ACHN (cell line): ENCODE data around the gene DLST.

Experiments used
- DNase-seq: peaks from one replicate; pipeline ENCODE4 v3.0.0-alpha.2; 2015
- in situ Hi-C: cut with HindIII; loops from 2 replicates; pipeline ENCODE4 v1.10.0; 2017; ENCODE audit warnings: low sequenced_read_pairs, low pct_ligation_motif_present, low pct_unique_long_range_greater_than_20kb

The DLST gene

DNA sequence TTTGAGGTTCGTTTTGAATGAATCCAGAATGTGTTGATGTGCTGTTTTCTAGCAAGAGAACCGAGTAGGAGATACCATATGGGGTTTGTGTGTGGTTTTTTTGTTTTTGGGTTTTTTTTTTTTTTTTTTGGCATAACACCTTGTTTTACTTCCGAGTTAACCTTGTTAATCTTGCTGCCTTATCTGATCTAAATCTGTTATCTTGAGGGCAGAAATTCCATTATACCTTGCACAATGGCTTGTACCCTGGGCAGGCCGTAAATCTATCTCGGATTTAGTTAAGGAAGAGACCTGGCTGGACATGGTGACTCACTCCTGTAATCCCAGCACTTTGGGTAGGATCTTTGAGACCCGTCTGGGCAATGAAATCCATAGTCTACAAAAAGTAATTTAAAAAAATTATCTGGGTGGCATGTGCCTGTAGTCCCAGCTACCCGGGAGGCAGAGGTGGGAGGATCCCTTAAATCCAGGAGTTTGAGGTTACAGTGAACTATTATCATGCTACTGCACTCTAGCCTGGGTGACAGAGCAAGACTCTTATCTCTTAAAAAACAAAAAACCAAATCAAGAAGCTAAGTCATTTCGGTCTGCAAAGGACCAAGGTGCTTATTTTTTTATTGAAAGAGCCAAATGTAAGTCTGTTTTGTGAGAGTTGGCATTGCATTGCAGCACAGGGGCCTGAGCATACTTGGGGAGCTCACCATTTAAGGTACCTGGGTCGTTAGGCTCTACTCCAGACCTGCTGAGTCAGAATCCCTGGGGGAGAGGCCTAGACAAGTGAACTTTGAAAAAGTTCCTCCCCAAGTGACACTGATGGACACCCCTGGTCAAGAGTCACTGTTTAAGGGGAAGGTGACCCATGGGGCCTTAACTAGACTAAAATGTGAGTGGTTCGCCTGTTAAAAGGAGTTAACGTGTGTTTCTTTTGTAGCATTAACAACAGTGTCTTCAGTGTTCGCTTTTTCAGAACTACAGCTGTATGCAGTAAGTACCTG lies 6.7 kb downstream of the DLST start:
- in situ Hi-C loops = no loop called here
- DNase-seq = no peak

- in situ Hi-C loops = no loop called here
- no peak for DNase-seq
Observed at GRCh38 chr14:74890262-74890661, 8.5 kb downstream of the DLST start.

- DNase-seq = no peak
- in situ Hi-C loops = no loop called here
Observed at GRCh38 chr14:74891870-74892269, 10.2 kb downstream of the DLST start.

GRCh38 chr14:74892745-74893144 lies 11.0 kb downstream of the DLST start:
- in situ Hi-C loops = no loop called here
- DNase-seq = no peak

DNA sequence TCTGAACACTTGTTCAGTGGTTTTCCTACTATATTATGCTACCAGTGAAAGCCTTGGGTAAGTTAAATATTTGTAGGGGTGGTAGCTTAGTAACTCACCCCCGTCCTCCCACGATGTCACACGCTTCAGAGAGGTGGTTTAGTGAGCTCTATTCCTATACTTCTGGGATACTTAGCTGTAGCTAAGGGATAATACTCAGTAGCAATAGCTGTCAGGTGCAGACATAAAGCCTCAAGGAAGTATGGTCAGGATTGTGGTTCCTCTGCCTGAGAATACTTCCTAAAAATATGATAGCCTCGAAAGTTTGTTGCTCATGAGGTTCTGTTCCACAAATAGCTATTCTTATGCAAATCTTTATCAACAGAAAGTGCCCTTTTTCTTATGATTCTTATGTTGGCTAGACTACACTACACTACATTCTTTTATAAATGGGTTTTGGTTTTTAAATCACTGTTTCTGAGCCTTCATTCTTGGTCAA lies 11.9 kb downstream of the DLST start:
- in situ Hi-C loops = no loop called here
- DNase-seq = no peak

DNA sequence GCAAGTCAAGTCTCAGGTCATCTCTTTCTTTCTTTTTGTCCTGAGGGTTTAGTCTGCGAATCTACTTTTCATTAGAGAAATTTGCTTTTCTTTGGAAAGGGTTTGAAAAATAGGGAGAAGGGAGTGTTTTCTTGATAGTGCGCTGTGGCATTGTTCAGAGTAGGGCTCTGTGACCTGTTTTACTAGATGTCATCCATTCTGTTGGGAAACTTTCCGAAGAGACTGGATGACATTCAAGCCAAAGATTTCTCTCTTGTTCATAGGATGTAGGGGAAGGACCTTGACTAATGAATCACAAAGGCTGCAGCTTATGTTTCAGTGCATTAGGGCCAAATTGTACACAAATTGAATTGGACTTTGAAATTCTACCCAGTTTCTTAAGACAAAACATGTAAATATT lies 14.7 kb downstream of the DLST start:
- DNase-seq = no peak
- in situ Hi-C loops = no loop called here

- in situ Hi-C loops = no loop called here
Observed at GRCh38 chr14:74897642-74898041, 15.9 kb downstream of the DLST start.

GRCh38 chr14:74898083-74898482 lies 16.4 kb downstream of the DLST start:
- DNase-seq = no peak
- in situ Hi-C loops = no loop called here

More at GRCh38 chr14:74897642-74898041, 15.9 kb downstream of the DLST start:
- no peak for DNase-seq

DNA sequence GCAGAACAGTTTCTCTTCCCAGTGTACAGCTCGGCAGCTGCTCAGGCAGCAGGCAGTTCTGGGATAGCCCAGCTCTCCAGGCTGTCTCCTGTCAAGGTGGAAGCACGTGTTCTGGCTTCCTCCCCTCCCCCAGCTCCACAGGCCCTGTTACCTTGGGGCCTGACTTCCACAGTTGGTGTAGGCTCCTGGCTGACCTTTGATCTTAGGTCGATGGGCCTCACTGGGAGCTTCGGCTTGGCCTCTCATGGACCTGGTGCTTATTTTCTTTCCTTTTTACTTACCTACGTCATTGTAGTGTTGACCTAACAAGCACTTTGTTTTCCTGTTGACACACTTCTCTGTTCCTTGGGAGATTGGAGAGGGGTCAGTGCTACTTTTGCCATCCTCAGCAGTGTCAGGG lies 17.0 kb downstream of the DLST start:
- in situ Hi-C loops = no loop called here

GRCh38 chr14:74902941-74903705 lies 21.4 kb downstream of the DLST start:
- no peak for DNase-seq
- in situ Hi-C loops = no loop called here

More for the DNA sequence above, 17.0 kb downstream of the DLST start:
- no peak for DNase-seq

DNA sequence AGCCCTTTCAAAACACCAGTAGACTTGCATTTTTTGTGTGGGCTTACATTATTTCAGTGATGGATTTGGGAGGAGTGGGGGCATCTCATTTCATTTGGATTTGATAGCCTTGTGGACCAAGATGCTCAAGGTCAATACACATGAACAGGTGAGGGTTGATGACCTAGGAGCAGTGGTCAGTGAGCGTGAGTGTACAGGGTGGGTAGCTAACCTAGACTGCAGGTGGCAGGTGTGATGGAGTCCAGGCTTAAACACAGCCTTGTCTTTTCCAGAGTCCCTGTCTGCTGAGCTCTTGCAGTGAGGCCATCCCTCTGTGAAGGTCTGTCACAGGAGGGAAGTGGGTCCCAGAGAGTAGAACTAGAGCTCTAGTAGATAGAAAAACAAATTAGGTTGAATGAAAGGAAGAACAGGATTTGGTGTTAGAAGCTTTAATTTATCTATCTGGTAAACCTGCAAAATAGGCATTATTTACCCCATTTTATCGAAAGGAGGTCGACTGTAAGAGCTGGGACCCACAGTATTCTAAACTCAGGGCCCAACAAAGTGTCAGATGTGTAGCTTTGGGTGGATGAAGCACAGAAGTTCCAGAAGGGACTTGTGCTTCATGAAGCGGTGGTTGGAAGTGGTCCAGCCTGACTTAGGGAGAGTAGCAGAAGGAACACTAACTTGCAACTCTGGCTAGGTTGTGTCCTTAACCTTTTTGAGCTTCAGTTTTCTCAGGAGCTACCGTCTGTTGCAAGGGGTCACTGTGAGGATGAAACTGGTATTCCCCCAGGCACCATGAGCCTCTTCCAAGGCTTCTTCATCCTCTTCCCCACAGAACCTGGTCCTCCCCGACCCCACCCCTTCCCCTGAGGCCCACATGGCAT lies 23.2 kb downstream of the DLST start:
- DNase-seq = no peak
- in situ Hi-C loops = no loop called here

GRCh38 chr14:74905595-74906142 lies 24.0 kb downstream of the DLST start:
- peak; percentile 48 for DNase-seq
- in situ Hi-C loops = no loop called here

DNA sequence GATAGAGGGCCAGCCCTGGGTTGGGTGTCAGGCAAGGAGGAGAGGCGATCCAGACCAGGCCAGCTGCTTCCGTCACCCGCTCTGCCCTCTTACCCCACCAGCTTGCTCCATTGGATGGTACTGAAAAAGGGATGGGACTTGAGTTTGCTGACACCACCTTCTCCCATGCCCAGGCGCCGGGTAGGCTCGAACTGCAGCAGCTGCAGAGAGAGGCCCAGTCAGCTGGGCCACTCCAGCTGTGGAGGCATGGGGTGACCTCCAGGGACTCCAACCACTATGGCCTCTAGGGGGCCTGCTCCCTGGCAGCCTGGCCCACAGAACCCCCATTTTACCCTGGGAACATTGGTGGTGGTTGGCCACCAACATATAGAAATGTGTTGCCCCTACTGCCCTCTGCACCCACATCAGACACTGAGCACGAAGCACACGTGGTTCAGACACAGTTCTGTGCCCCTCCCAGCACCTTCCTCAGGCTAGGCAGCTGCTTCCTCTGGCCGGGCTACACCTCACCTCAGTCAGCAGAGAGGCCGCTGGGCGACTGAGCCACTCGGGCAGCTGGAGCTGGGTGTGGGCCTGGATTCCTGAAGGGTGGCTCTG lies 25.3 kb downstream of the DLST start:
- in situ Hi-C loops = no loop called here
- DNase-seq = no peak

GRCh38 chr14:74907744-74908143 lies 26.0 kb downstream of the DLST start:
- in situ Hi-C loops = no loop called here
- DNase-seq = no peak

- in situ Hi-C loops = no loop called here
- DNase-seq = no peak
Observed at GRCh38 chr14:74908861-74909341, 27.2 kb downstream of the DLST start.

DNA sequence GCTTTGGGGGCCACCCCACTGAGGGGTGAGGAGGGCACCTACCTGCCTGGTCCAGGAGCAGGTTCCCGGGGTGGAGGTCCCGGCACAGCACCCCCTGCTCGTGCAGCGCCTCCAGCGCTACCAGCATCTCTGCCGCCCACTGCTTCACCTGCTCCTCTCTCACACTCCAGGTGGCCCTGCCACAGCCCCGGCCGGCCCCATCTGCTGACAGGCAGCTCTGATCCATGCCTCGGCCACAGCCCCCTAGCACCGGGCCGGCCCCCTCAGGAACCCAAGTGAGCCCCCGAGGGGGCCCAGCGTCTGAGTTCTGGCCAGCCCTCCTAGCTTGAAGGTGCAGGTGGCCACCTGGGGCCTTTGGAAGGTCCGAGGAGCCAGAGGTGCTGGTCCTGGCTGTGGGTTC lies 27.8 kb downstream of the DLST start:
- DNase-seq = no peak
- in situ Hi-C loops = no loop called here

DNA sequence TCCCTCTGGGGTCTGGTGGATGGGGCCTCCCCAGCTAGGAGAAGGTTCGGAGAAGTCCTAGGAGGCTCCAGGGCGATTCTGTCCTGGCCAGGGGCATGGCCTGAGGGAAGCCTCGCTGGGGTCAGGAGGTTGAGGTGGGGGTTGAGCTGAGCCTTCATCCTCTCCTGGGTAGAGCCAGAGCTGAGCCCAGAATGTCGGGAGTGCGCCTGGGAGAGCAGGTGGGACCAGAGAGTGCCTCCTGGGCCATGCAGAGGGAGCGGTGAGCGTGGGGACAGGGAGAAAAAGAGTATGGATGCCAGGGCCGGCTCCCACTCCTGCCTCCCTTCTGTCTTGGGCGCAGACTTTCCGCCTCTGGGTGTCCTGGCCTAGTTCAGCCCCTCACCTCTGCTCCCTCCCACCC lies 28.2 kb downstream of the DLST start:
- DNase-seq = no peak
- in situ Hi-C loops = no loop called here

- DNase-seq = no peak
- in situ Hi-C loops = no loop called here
Observed at GRCh38 chr14:74910556-74910955, 28.8 kb downstream of the DLST start.
